ENCODE measurements around the gene UTS2.

The UTS2 gene

GRCh38 chr1:7852804-7853683 lies at the start of gene UTS2:
UTS2 (minus strand) TSS chr1:7853065; CDS start chr1:7853003, 62 bp downstream.
- DNase-seq (ENCODE audit: low read depth): no peak

- no peak for DNase-seq (ENCODE audit: low read depth)
Observed at GRCh38 chr1:7899741-7900140, 46.9 kb upstream of the UTS2 start.

- DNase-seq (ENCODE audit: low read depth): no peak
Observed at GRCh38 chr1:7898962-7899361, 46.1 kb upstream of the UTS2 start.

GRCh38 chr1:7896994-7897393 lies 44.1 kb upstream of the UTS2 start:
- DNase-seq (ENCODE audit: low read depth): no peak

GRCh38 chr1:7893529-7894180 lies 40.8 kb upstream of the UTS2 start:
- DNase-seq (ENCODE audit: low read depth): no peak

GRCh38 chr1:7891804-7892203 lies 38.9 kb upstream of the UTS2 start:
- no peak for DNase-seq (ENCODE audit: low read depth)

- DNase-seq (ENCODE audit: low read depth): no peak
Observed at GRCh38 chr1:7890853-7891252, 38.0 kb upstream of the UTS2 start.

- no peak for DNase-seq (ENCODE audit: low read depth)
Observed at GRCh38 chr1:7888248-7889081, 35.6 kb upstream of the UTS2 start.

GRCh38 chr1:7886405-7886745 lies 33.5 kb upstream of the UTS2 start:
- DNase-seq (ENCODE audit: low read depth): no peak

GRCh38 chr1:7885513-7886404 lies 32.9 kb upstream of the UTS2 start:
- DNase-seq (ENCODE audit: low read depth): no peak

- no peak for DNase-seq (ENCODE audit: low read depth)
Observed at GRCh38 chr1:7884757-7885156, 31.9 kb upstream of the UTS2 start.

- DNase-seq (ENCODE audit: low read depth): no peak
Observed at GRCh38 chr1:7879228-7879627, 26.4 kb upstream of the UTS2 start.

- no peak for DNase-seq (ENCODE audit: low read depth)
Observed at GRCh38 chr1:7878027-7878426, 25.2 kb upstream of the UTS2 start.

- DNase-seq (ENCODE audit: low read depth): no peak
Observed at GRCh38 chr1:7873801-7874795, 21.2 kb upstream of the UTS2 start.

- no peak for DNase-seq (ENCODE audit: low read depth)
Observed at GRCh38 chr1:7871136-7871535, 18.3 kb upstream of the UTS2 start.

GRCh38 chr1:7869136-7869920 lies 16.5 kb upstream of the UTS2 start:
- DNase-seq (ENCODE audit: low read depth): no peak

GRCh38 chr1:7868070-7868780 lies 15.4 kb upstream of the UTS2 start:
- DNase-seq (ENCODE audit: low read depth): no peak

- DNase-seq (ENCODE audit: low read depth): no peak
Observed at GRCh38 chr1:7865978-7866377, 13.1 kb upstream of the UTS2 start.

GRCh38 chr1:7863756-7864328 lies 11.0 kb upstream of the UTS2 start:
- DNase-seq (ENCODE audit: low read depth): no peak

All from T-helper 22 cell (primary cell).